WTC11 (cell line): ENCODE data around the gene B2M.

Source experiments
- CREB1 ChIP-seq: sonication (generic); formaldehyde crosslinking; IDR thresholded peaks from 2 replicates; pipeline ENCODE4 v1.8.0; 2023; ENCODE audit warnings: mild to moderate bottlenecking, missing genetic modification reagents
- CTCF ChIP-seq: fragments of 200-600 bp; IDR thresholded peaks from 2 replicates; pipeline ENCODE4 v1.8.0; 2022; ENCODE audit warnings: antibody characterized with exemption

- TF ChIP-seq CREB1 (CRISPR knock-in tag) (no peak), CTCF (no peak)
Measured at GRCh38 chr15:44712346-44713005, 1.2 kb downstream of the B2M start.
